Right lobe of liver (tissue), 6 donors: ENCODE results near the gene ADAMTS2. TPM values are rescaled to one million over a fixed set of nuclear protein-coding genes. Genes with fewer than 3 reads are reported as not detected.

Experiments used
- ATAC-seq, 4 donors: fragments of 200-7000 bp; cut with Tn5 transposase; one replicate each; pipeline ENCODE4 v1.9.1; 2020; ENCODE audit warnings: mild to moderate bottlenecking in 4 of 4, moderate library complexity in 4 of 4
- DNase-seq, 3 donors: peaks; one replicate each; pipeline ENCODE4 v3.0.0-alpha.2; 2020
- H3K27ac ChIP-seq, 3 donors: fragments of 200-600 bp; one replicate each; pipeline ENCODE4 v1.8.0; 2022
- H3K27me3 ChIP-seq, 2 donors: fragments of 200-600 bp; one replicate each; pipeline ENCODE4 v1.8.0; 2022
- H3K36me3 ChIP-seq, 4 donors: fragments of 200-600 bp; sonication (generic) in 1 of 4; one replicate each; pipeline versions ENCODE4 v1.5.1 to v1.8.0; 2017 to 2022; ENCODE audit warnings: control low read depth in 1 of 4
- H3K4me1 ChIP-seq, 4 donors: fragments of 200-600 bp; sonication (generic) in 1 of 4; one replicate each; pipeline versions ENCODE4 v1.5.1 to v1.8.0; 2017 to 2022; ENCODE audit warnings: control low read depth in 1 of 4
- H3K4me3 ChIP-seq, 3 donors: fragments of 200-600 bp; one replicate each; pipeline ENCODE4 v1.8.0; 2022
- H3K9me3 ChIP-seq, 4 donors: fragments of 200-600 bp; sonication (generic) in 1 of 4; one replicate each; pipeline versions ENCODE4 v1.5.1 to v1.8.0; 2017 to 2022; ENCODE audit warnings: control low read depth in 1 of 4
- POLR2A ChIP-seq: fragments of 450-650 bp; IDR thresholded peaks from one replicate; pipeline ENCODE4 v1.6.1; 2017; ENCODE audit warnings: antibody characterized with exemption, mild to moderate bottlenecking
- WGBS: methylation state at CpG from one replicate; pipeline ENCODE4 v1.1.6; 2018; ENCODE audit warnings: low coverage, low lambda C conversion rate; ENCODE audit not compliant: insufficient coverage; ENCODE audit errors: missing lambda C conversion rate; 5-methylcytosine and 5-hydroxymethylcytosine counted together
- intact Hi-C, 2 donors: fragments of 100-400 bp; cut with DNase I; formaldehyde crosslinking; loops; one replicate each; pipeline versions ENCODE4 v1.11.2 to v1.14.1; 2022
- total RNA-seq, 6 experiments: library from RNA; depleted of rRNA in 2 of 6; stranded (reverse); fragments of >200 nt in 2 of 6; fragmentation: NEBNext Ultra II Directional in 3 of 6; extraction: Animal tissue kit (Norgen Biotek cat#: 25700) in 3 of 6; gene quantifications; one replicate each; pipeline versions ENCODE4 v1.1.0 to v1.2.4, GENCODE V29; 2016 to 2023
- TF ChIP-seq, protein P1 (sequence below), 4 donors: fragments of 200-600 bp in 3 of 4; fragments of 450-650 bp in 1 of 4; IDR thresholded peaks; one replicate each; pipeline versions ENCODE4 v1.5.1 to v1.8.0; 2016 to 2022; ENCODE audit warnings: antibody characterized with exemption in 4 of 4, mild to moderate bottlenecking in 2 of 4
- donor health status: DM: no; HTN: yes; CAD: no.
- donor health status: DM: no; HTN: no; CAD: no.
- donor health status: DM: no; HTN: no; CAD: no.
- donor health status: DM: no; HTN: yes; CAD: no.
- donor health status: DM: no; HTN: yes; CAD: no.

ADAMTS2 gene
- total RNA-seq, 6 experiments from 2014 or later = 6.3 to 18.9 (median 13.5) TPM

DNA sequence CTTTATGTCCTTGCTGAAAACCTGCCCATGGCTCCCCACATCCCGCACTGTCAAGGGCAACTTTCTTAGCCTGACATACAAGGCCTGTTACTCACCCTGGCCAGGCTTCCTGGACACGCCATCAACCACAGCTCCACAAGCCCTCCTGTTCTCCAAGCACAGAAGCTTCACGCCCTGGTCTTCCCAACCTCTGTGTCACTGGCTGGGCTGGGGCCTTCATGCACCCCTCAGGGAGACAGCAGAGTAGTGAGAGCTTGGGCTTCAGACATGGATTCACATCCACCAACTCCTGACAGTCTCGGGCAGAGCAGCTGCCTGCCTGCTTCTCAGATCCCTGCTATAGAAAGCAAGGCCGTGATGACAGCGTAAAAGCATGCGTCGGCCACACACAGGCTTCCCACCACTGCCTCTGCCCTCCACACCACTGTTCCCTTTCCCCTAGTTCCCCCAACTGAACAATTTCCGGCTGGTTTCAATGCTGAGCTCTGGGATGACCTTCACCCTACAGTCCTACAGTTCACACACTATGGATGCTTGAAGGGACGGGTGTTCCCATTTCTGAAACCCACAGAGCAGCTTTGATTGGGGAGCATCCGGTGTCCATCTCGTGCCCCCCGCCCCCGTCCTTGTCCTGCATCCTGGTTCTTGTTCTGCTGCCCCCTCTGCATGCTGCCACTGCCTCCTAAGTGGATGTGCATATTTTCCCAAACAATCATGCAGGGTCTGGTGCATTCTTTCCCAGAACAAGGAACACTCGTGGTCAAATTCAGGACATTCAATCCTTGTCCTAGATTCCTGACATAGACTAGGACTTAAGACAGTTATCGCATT lies 33.4 kb upstream of the ADAMTS2 start:
- H3K27ac ChIP-seq = peak overlapping the region in 2 of 3 donors; percentile 16 to 31

DNA sequence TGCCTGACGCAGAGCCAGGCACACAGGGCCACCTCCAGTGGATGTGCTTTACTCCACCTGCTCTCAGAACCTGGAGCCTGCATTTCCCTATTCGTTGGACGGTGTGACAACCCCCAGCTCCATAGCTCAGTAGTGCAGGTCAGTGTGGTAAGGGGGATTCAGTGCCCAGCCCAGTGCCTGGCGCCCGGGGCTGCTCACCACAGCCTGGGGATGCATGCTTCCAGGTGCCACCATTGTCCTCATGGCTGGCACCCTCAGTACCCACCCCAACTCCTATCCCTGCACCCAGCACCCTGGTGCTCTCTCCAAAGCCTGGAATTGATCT lies 32.8 kb upstream of the ADAMTS2 start:
- Histone ChIP-seq H3K4me3 (no peak overlapping the region), H3K9me3 (no peaks in the 10 kb centered on the region), H3K27me3 (no peaks in the 10 kb centered on the region), H3K4me1 (no peaks in the 10 kb centered on the region), H3K27ac (peak overlapping the region in 1 of 3 donors; percentile 16), H3K36me3 (no peaks in the 10 kb centered on the region)
- DNase-seq (peak in 2 of 3 donors; percentile 21 to 22), ATAC-seq (no peak)
- no peak for TF ChIP-seq POLR2A
- TF ChIP-seq, protein P1, sequence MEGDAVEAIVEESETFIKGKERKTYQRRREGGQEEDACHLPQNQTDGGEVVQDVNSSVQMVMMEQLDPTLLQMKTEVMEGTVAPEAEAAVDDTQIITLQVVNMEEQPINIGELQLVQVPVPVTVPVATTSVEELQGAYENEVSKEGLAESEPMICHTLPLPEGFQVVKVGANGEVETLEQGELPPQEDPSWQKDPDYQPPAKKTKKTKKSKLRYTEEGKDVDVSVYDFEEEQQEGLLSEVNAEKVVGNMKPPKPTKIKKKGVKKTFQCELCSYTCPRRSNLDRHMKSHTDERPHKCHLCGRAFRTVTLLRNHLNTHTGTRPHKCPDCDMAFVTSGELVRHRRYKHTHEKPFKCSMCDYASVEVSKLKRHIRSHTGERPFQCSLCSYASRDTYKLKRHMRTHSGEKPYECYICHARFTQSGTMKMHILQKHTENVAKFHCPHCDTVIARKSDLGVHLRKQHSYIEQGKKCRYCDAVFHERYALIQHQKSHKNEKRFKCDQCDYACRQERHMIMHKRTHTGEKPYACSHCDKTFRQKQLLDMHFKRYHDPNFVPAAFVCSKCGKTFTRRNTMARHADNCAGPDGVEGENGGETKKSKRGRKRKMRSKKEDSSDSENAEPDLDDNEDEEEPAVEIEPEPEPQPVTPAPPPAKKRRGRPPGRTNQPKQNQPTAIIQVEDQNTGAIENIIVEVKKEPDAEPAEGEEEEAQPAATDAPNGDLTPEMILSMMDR (IDR thresholded peaks at IDR 0.05) = no peak
- intact Hi-C loops = no loop called here
- no CpG with 5 or more reads among the region's 5 CpGs for WGBS

More for the DNA sequence above, 33.4 kb upstream of the ADAMTS2 start:
- Histone ChIP-seq H3K4me3 (no peak overlapping the region), H3K27me3 (no peaks in the 10 kb centered on the region), H3K9me3 (no peaks in the 10 kb centered on the region), H3K4me1 (no peaks in the 10 kb centered on the region), H3K36me3 (no peaks in the 10 kb centered on the region)
- peak in 2 of 3 donors; percentile 34 to 42 for DNase-seq
- TF ChIP-seq, protein P1 (IDR thresholded peaks at IDR 0.05) = no peak
- TF ChIP-seq POLR2A = peak; percentile 19
- WGBS = 41% methylated on average over 7 of the region's 16 CpGs
- peak in 3 of 4 donors; percentile 28 to 31 (median 30) for ATAC-seq
- intact Hi-C loops = no loop called here

DNA sequence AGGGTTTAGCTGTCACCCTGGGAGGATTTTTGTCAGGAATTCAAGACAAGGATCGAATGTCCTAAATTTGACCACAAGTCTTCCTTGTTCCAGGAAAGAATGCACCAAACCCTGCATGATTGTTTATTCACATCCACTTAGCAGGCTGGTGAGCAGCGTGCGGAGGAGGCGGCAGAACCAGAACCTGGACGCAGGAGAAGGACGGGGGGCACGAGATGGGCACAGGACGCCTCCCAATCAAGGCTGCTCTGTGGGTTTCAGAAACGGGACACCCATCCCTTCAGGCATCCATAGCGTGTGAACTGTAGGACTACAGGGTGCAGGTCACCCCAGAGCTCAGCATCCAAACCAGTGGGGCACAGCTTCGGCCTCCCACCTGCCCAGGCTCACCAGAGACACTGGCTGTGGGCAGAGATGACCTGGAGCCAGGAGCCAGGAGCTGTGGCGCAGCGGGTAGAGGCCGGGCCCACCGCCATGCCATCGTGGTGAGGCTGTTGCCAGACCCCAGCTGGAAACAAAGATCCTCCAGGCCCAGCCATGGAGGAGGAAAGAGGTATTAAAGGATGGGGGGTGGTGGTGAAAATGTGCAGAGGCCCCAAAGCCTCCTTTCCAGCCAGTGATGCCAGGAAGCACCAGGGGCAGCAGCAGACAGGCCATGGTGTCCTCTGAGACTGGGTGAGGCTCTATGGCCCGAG lies 32.3 kb upstream of the ADAMTS2 start:
- Histone ChIP-seq H3K27ac (peak overlapping the region in 1 of 3 donors; percentile 16), H3K9me3 (no peaks in the 10 kb centered on the region), H3K36me3 (no peaks in the 10 kb centered on the region), H3K27me3 (no peaks in the 10 kb centered on the region), H3K4me1 (no peaks in the 10 kb centered on the region), H3K4me3 (no peak overlapping the region)
- TF ChIP-seq, protein P1 (IDR thresholded peaks at IDR 0.05) = no peak
- no peak for TF ChIP-seq POLR2A
- DNase-seq (peak in 2 of 3 donors; percentile 31 to 40), ATAC-seq (no peak)
- intact Hi-C loops = no loop called here
- 71% methylated on average over 5 of the region's 17 CpGs for WGBS

DNA sequence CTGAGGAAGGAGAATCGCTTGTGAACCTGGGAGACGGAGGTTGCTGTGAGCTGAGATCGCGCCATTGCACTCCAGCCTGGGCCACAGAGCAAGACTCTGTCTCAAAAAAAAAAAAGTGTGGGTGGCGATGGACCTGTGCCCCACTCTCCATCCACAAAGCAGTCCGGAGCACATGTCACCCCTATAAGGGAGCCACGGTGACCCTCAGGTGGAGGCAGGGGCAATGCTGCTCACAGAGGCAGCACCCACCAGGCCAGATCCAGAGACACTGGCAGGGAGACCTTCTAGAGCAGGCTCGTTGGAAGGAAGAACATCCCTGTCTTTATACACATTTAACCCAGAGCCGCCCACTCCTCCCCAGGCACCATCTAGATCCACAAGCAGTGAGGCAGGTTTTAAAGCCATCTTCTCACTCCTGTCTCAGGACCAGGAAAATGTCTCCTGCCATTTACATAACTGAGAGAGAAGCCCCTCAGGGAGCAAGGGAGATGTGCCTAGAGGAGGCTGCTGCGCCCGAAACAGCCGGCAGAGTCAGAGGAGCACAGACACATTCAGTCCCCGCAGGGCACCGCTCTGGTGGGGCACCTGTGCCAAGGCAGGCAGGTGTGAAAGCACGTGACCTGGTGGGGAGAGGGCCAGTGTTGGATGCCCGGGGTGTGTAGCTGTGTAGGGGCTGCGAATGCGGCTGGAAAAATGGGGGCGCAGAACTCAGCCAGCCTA lies 31.6 kb upstream of the ADAMTS2 start:
- Histone ChIP-seq H3K27me3 (no peaks in the 10 kb centered on the region), H3K9me3 (no peaks in the 10 kb centered on the region), H3K4me1 (no peaks in the 10 kb centered on the region), H3K27ac (no peak overlapping the region), H3K36me3 (no peaks in the 10 kb centered on the region), H3K4me3 (no peak overlapping the region)
- ATAC-seq = no peak
- peak in 1 of 3 donors; percentile 28 for DNase-seq
- intact Hi-C loops = no loop called here
- no peak for TF ChIP-seq POLR2A
- TF ChIP-seq, protein P1 (IDR thresholded peaks at IDR 0.05) = no peak
- WGBS = 82% methylated on average over 7 of the region's 19 CpGs
